ENCODE data around the gene LAS1L. TPM values are rescaled to one million over a fixed set of nuclear protein-coding genes. Genes with fewer than 3 reads are reported as not detected.
"Not testable (repeated sequence)": the region's sequence is repeated elsewhere in the genome, so short reads cannot be mapped to it uniquely, and the experiment has no call there.

Gene LAS1L
- total RNA-seq, 1 donor from 2014 or later = 13.7 TPM

- no peak for DNase-seq
These were observed 16.7 kb downstream of the LAS1L start for GRCh38 chrX:65517923-65518322.

- DNase-seq = peak; percentile 1
These were observed 17.8 kb downstream of the LAS1L start for GRCh38 chrX:65516756-65517155.

- DNase-seq = no peak
These were observed 21.0 kb downstream of the LAS1L start for GRCh38 chrX:65513610-65514009.

GRCh38 chrX:65509400-65509799 is 25.2 kb downstream of the LAS1L start:
- no peak for DNase-seq

- DNase-seq = no peak
These were observed 25.7 kb downstream of the LAS1L start for GRCh38 chrX:65508851-65509250.

GRCh38 chrX:65502618-65503017 is 32.0 kb downstream of the LAS1L start:
- no peak for DNase-seq

GRCh38 chrX:65493431-65493830 is 41.2 kb downstream of the LAS1L start:
- no peak for DNase-seq

- no peak for DNase-seq
These were observed 43.0 kb downstream of the LAS1L start for GRCh38 chrX:65491620-65492019.

GRCh38 chrX:65488495-65488894 is 46.1 kb downstream of the LAS1L start:
- DNase-seq = no peak

GRCh38 chrX:65480960-65481359 is 53.6 kb downstream of the LAS1L start:
- no peak for DNase-seq

GRCh38 chrX:65479102-65479501 is 55.5 kb downstream of the LAS1L start:
- not testable (repeated sequence) for DNase-seq

- no peak for DNase-seq
These were observed 58.0 kb downstream of the LAS1L start for GRCh38 chrX:65476564-65476963.

- no peak for DNase-seq
These were observed 71.0 kb downstream of the LAS1L start for GRCh38 chrX:65463550-65463949.

Other genes with a start within 250 kb of the LAS1L start
- gene MSN, start 132.9 kb upstream of the LAS1L start, total RNA-seq = 24.8 TPM

All from occipital lobe (tissue), 2 donors.